Suprapubic skin (tissue), 3 donors: ENCODE results near the gene LYRM4.

Source experiments
- POLR2A ChIP-seq, 2 donors: fragments of 450-650 bp; IDR thresholded peaks; one replicate each; pipeline ENCODE4 v1.6.1; 2017; ENCODE audit warnings: antibody characterized with exemption in 2 of 2, mild to moderate bottlenecking in 2 of 2, moderate library complexity in 2 of 2
- TF ChIP-seq, protein P1 (sequence below), 2 donors: fragments of 200-600 bp in 1 of 2; fragments of 450-650 bp in 1 of 2; sonication (generic) in 1 of 2; IDR thresholded peaks; one replicate each; pipeline ENCODE4 v1.5.1; 2016 to 2019; ENCODE audit warnings: antibody characterized with exemption in 2 of 2, mild to moderate bottlenecking in 1 of 2, moderate library complexity in 1 of 2

- TF ChIP-seq, protein P1, sequence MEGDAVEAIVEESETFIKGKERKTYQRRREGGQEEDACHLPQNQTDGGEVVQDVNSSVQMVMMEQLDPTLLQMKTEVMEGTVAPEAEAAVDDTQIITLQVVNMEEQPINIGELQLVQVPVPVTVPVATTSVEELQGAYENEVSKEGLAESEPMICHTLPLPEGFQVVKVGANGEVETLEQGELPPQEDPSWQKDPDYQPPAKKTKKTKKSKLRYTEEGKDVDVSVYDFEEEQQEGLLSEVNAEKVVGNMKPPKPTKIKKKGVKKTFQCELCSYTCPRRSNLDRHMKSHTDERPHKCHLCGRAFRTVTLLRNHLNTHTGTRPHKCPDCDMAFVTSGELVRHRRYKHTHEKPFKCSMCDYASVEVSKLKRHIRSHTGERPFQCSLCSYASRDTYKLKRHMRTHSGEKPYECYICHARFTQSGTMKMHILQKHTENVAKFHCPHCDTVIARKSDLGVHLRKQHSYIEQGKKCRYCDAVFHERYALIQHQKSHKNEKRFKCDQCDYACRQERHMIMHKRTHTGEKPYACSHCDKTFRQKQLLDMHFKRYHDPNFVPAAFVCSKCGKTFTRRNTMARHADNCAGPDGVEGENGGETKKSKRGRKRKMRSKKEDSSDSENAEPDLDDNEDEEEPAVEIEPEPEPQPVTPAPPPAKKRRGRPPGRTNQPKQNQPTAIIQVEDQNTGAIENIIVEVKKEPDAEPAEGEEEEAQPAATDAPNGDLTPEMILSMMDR (IDR thresholded peaks at IDR 0.05), result no peak
- no peak for TF ChIP-seq POLR2A (IDR thresholded peaks at IDR 0.05)
Measured at GRCh38 chr6:5071216-5071615, 189.5 kb downstream of the LYRM4 start.
